Endothelial cell of umbilical vein (primary cell): ENCODE measurements around the gene OPA1. TPM values are rescaled to one million over a fixed set of nuclear protein-coding genes. Genes with fewer than 3 reads are reported as not detected.

ENCODE experiments used
- BruUV-seq: library from RNA; stranded (reverse); fragments of 400-500 nt; replicated peaks from 2 replicates; lab custom pipeline; 2021; lab: Mats Ljungman, UMichigan
- CTCF ChIA-PET: fragments of 300-600, 350-600 bp; sonication (Branson Sonifier 250); formaldehyde crosslinking; loops from one replicate; lab custom pipeline; 2021; ENCODE audit warnings: antibody characterized with exemption, inconsistent platforms; lab: Charles Lee
- POLR2A ChIA-PET: fragments of 300-600, 350-600 bp; sonication (Branson Sonifier 250); formaldehyde crosslinking; loops from one replicate; lab custom pipeline; 2021; ENCODE audit warnings: antibody characterized with exemption, inconsistent platforms; lab: Charles Lee
- DNase-seq: peaks from one replicate; pipeline ENCODE4 v3.0.0-alpha.2; 2011; ENCODE audit warnings: low read depth, low spot score
- FAIRE-seq: peaks from 2 replicates; lab custom pipeline; 2011; peaks lifted over from hg19 to GRCh38; lab: Jason Lieb, UNC
- H2AFZ ChIP-seq: 2 replicates; pipeline ENCODE4 v1.6.0; 2012; ENCODE audit warnings: low read depth, low read length, control low read depth, inconsistent platforms
- H3K27ac ChIP-seq: 2 replicates; pipeline ENCODE4 v1.5.1; 2011; ENCODE audit warnings: low read depth, mild to moderate bottlenecking, control low read depth, low read length, moderate library complexity; ENCODE audit not compliant: insufficient read depth
- H3K27me3 ChIP-seq, 2 experiments: 2 replicates each; pipeline versions ENCODE4 v1.6.0 to v1.6.1; 2011; ENCODE audit warnings: low read length in 2 of 2, mixed read lengths in 1 of 2; ENCODE audit not compliant: control insufficient read depth in 2 of 2, insufficient read depth in 2 of 2
- H3K36me3 ChIP-seq, 2 experiments: 2 replicates in 1 of 2; 3 replicates in 1 of 2; pipeline ENCODE4 v1.5.1; 2011; ENCODE audit warnings: low read length in 2 of 2, mild to moderate bottlenecking in 1 of 2, moderate library complexity in 1 of 2; ENCODE audit not compliant: control insufficient read depth in 2 of 2, insufficient read depth in 2 of 2; ENCODE audit errors: extremely low read depth in 1 of 2
- H3K4me1 ChIP-seq: 3 replicates; pipeline ENCODE4 v1.5.1; 2011; ENCODE audit warnings: mild to moderate bottlenecking, low read length; ENCODE audit not compliant: control insufficient read depth, insufficient read depth; ENCODE audit errors: extremely low read depth
- H3K4me2 ChIP-seq: 2 replicates; pipeline ENCODE4 v1.6.1; 2011; ENCODE audit warnings: low read length, control low read depth, mixed read lengths; ENCODE audit not compliant: insufficient read depth
- H3K4me3 ChIP-seq, 3 experiments: fragments of 200-600 bp in 1 of 3; sonication (generic), shearing (Covaris generic) in 1 of 3; replicated peaks in 1 of 3; 2 replicates each; pipeline ENCODE4 v1.5.1; 2011 to 2016; ENCODE audit warnings: control low read depth in 3 of 3, low read length in 3 of 3, mild to moderate bottlenecking in 2 of 3, inconsistent platforms in 1 of 3, low read depth in 1 of 3, moderate library complexity in 1 of 3; ENCODE audit not compliant: insufficient read depth in 1 of 3
- H3K79me2 ChIP-seq: 2 replicates; pipeline ENCODE4 v1.6.0; 2012; ENCODE audit warnings: low read length, inconsistent platforms; ENCODE audit not compliant: control insufficient read depth, insufficient read depth
- H3K9ac ChIP-seq: replicated peaks from 2 replicates; pipeline ENCODE3; 2011; ENCODE audit warnings: low read length, control low read depth; ENCODE audit not compliant: insufficient read depth; ENCODE audit errors: extremely low read depth
- H3K9me1 ChIP-seq: replicated peaks from 3 replicates; pipeline ENCODE4 v1.6.0; 2011; ENCODE audit warnings: mild to moderate bottlenecking, low read length; ENCODE audit not compliant: control insufficient read depth, insufficient read depth; ENCODE audit errors: extremely low read depth
- H3K9me3 ChIP-seq: replicated peaks from 2 replicates; pipeline ENCODE4 v1.5.1; 2012; ENCODE audit warnings: low read length, inconsistent platforms; ENCODE audit not compliant: control insufficient read depth, insufficient read depth
- H4K20me1 ChIP-seq: replicated peaks from 2 replicates; pipeline ENCODE3; 2011; ENCODE audit warnings: mild to moderate bottlenecking, low read length; ENCODE audit not compliant: control insufficient read depth, insufficient read depth; ENCODE audit errors: extremely low read depth
- EZH2 ChIP-seq: IDR thresholded peaks from 2 replicates; pipeline ENCODE4 v1.6.1; 2012; ENCODE audit warnings: borderline replicate concordance, low read depth, mild to moderate bottlenecking, moderate library complexity, low read length, inconsistent platforms; ENCODE audit not compliant: severe bottlenecking
- FOS ChIP-seq: IDR thresholded peaks from 2 replicates; pipeline ENCODE4 v1.6.1; 2011; ENCODE audit warnings: mild to moderate bottlenecking, low read length, moderate library complexity, borderline replicate concordance; ENCODE audit not compliant: insufficient read depth
- GATA2 ChIP-seq: IDR thresholded peaks from 2 replicates; pipeline ENCODE4 v1.7.0; 2011; ENCODE audit warnings: low read depth, mild to moderate bottlenecking, moderate library complexity, mixed read lengths, low read length; ENCODE audit not compliant: insufficient read length, insufficient read depth
- JUN ChIP-seq: IDR thresholded peaks from 2 replicates; pipeline ENCODE4 v1.6.1; 2011; ENCODE audit warnings: borderline replicate concordance, low read depth; ENCODE audit not compliant: insufficient read length, insufficient read depth
- MYC ChIP-seq: IDR thresholded peaks from one replicate; pipeline ENCODE4 v1.6.1; 2011; ENCODE audit warnings: mild to moderate bottlenecking, low read depth, low read length
- POLR2A ChIP-seq: IDR thresholded peaks from 2 replicates; pipeline ENCODE4 v1.6.1; 2012; ENCODE audit warnings: low read depth, mild to moderate bottlenecking, control low read depth, low read length
- POLR2AphosphoS5 ChIP-seq: IDR thresholded peaks from 2 replicates; pipeline ENCODE4 v1.6.1; 2012; ENCODE audit warnings: low read depth, mild to moderate bottlenecking, control low read depth, low read length, moderate library complexity; ENCODE audit not compliant: insufficient read depth
- dilution Hi-C: fragments of 300-500 bp; cut with MboI; formaldehyde crosslinking; loops from one replicate; pipeline ENCODE4 v1.15.0; 2019; ENCODE audit warnings: low sequenced_read_pairs; ENCODE audit not compliant: extremely low pct_ligation_motif_present
- intact Hi-C: fragments of 100-400 bp; cut with micrococcal nuclease; formaldehyde crosslinking; loops from one replicate; pipeline ENCODE4 v1.10.0; 2022
- polyA plus RNA-seq, 4 experiments: library from polyadenylated mRNA; depleted of rRNA in 3 of 4; stranded (reverse) in 3 of 4; unstranded in 1 of 4; fragments of >200 nt; gene quantifications; 2 replicates each; pipeline versions ENCODE4 v1.2.1 to v1.2.3, GENCODE V29; 2011 to 2012; ENCODE audit warnings: missing spikeins in 1 of 4
- total RNA-seq: library from RNA; stranded (reverse); gene quantifications from 2 replicates; pipeline ENCODE4 v1.2.3, GENCODE V29; 2021
- TF ChIP-seq, protein P1 (sequence below): IDR thresholded peaks from 2 replicates; pipeline ENCODE4 v1.6.1; 2011; ENCODE audit not compliant: insufficient read depth, insufficient read length
- TF ChIP-seq, protein P2 (sequence below), 2 donors: IDR thresholded peaks; 1 replicate in 1 of 2; 2 replicates in 1 of 2; pipeline ENCODE4 v1.5.1; 2011; ENCODE audit warnings: low read length in 2 of 2, mild to moderate bottlenecking in 2 of 2, moderate library complexity in 2 of 2, control low read depth in 1 of 2, inconsistent platforms in 1 of 2, low read depth in 1 of 2; ENCODE audit not compliant: insufficient read depth in 1 of 2; ENCODE audit errors: extremely low read depth in 1 of 2

Gene OPA1
- total and polyA plus RNA-seq, 2 donors (not counting 3 experiments of a cell fraction or from before 2014, with no cell fraction given) = 10.0 to 62.0 TPM

GRCh38 chr3:193731656-193732055, 138.6 kb downstream of the OPA1 start:
- FAIRE-seq (no peak), DNase-seq (no peak)
- Histone ChIP-seq H3K79me2 (no peaks in the 10 kb centered on the region), H4K20me1 (no peaks in the 10 kb centered on the region), H3K9me3 (no peaks in the 10 kb centered on the region), H3K27me3 (peaks cover 5 to 9% of the 10 kb centered on the region in 2 experiments), H3K27ac (no peak overlapping the region), H2AFZ (no peak overlapping the region), H3K4me2 (no peak overlapping the region), H3K9me1 (no peaks in the 10 kb centered on the region), H3K4me1 (no peaks in the 10 kb centered on the region), H3K4me3 (no peak overlapping the region), H3K9ac (no peak overlapping the region), H3K36me3 (no peaks in the 10 kb centered on the region)
- dilution Hi-C loops (no loop called here), intact Hi-C loops (no loop called here)
- POLR2A ChIA-PET = no interaction called here
- BruUV-seq = no TSS peak
- TF ChIP-seq POLR2A (no peak), MYC (no peak), POLR2AphosphoS5 (no peak), FOS (no peak), EZH2 (no peak), JUN (no peak), GATA2 (no peak)
- TF ChIP-seq, protein P1, sequence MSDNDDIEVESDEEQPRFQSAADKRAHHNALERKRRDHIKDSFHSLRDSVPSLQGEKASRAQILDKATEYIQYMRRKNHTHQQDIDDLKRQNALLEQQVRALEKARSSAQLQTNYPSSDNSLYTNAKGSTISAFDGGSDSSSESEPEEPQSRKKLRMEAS = no peak
- TF ChIP-seq, protein P2, sequence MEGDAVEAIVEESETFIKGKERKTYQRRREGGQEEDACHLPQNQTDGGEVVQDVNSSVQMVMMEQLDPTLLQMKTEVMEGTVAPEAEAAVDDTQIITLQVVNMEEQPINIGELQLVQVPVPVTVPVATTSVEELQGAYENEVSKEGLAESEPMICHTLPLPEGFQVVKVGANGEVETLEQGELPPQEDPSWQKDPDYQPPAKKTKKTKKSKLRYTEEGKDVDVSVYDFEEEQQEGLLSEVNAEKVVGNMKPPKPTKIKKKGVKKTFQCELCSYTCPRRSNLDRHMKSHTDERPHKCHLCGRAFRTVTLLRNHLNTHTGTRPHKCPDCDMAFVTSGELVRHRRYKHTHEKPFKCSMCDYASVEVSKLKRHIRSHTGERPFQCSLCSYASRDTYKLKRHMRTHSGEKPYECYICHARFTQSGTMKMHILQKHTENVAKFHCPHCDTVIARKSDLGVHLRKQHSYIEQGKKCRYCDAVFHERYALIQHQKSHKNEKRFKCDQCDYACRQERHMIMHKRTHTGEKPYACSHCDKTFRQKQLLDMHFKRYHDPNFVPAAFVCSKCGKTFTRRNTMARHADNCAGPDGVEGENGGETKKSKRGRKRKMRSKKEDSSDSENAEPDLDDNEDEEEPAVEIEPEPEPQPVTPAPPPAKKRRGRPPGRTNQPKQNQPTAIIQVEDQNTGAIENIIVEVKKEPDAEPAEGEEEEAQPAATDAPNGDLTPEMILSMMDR (IDR thresholded peaks at IDR 0.05; ENCODE audit: extremely low read depth in 1 of 2, insufficient read depth in 1 of 2, low read depth in 1 of 2, low read length in 2 of 2) = no peak
- CTCF ChIA-PET = interaction anchor here (1.1 kb wide), 1 partner anchor 38 kb away, joined by 3 read pairs; no protein-coding TSS in a partner anchor
